Heart right ventricle (tissue), 16 donors: ENCODE data around the gene SRCAP. TPM values are rescaled to one million over a fixed set of nuclear protein-coding genes. Genes with fewer than 3 reads are reported as not detected.
"Not testable (repeated sequence)": the region's sequence is repeated elsewhere in the genome, so short reads cannot be mapped to it uniquely, and the experiment has no call there.

Experiments
- ATAC-seq, 8 donors: fragments of 200-7000 bp; cut with Tn5 transposase; one replicate each; pipeline ENCODE4 v1.9.1; 2020; ENCODE audit warnings: mild to moderate bottlenecking in 8 of 8, moderate library complexity in 8 of 8, moderate number of reproducible peaks in 1 of 8
- DNase-seq, 2 donors: peaks; one replicate each; pipeline ENCODE4 v3.0.0-alpha.2; 2020
- H3K27ac ChIP-seq, 10 donors: fragments of 200-600 bp; sonication (generic) in 2 of 10; one replicate each; pipeline versions ENCODE4 v1.5.0 to v1.8.0; 2020 to 2022; ENCODE audit warnings: mild to moderate bottlenecking in 3 of 10
- H3K27me3 ChIP-seq, 7 donors: fragments of 200-600 bp; one replicate each; pipeline ENCODE4 v1.8.0; 2021 to 2022; ENCODE audit warnings: mild to moderate bottlenecking in 2 of 7
- H3K36me3 ChIP-seq, 9 donors: fragments of 200-600 bp; sonication (generic) in 1 of 9; one replicate each; pipeline versions ENCODE4 v1.5.0 to v1.8.0; 2020 to 2022; ENCODE audit warnings: mild to moderate bottlenecking in 2 of 9
- H3K4me1 ChIP-seq, 9 donors: fragments of 200-600 bp; sonication (generic) in 1 of 9; one replicate each; pipeline versions ENCODE4 v1.5.0 to v1.8.0; 2020 to 2022; ENCODE audit warnings: mild to moderate bottlenecking in 4 of 9
- H3K4me3 ChIP-seq, 10 donors: fragments of 200-600 bp; sonication (generic) in 2 of 10; one replicate each; pipeline versions ENCODE4 v1.5.0 to v1.8.0; 2020 to 2022; ENCODE audit warnings: mild to moderate bottlenecking in 7 of 10, moderate library complexity in 2 of 10
- H3K9me3 ChIP-seq, 11 donors: fragments of 200-600 bp in 10 of 11; sonication (generic) in 2 of 11; one replicate each; pipeline versions ENCODE4 v1.5.0 to v1.8.0; 2013 to 2022; ENCODE audit warnings: mild to moderate bottlenecking in 2 of 11, control low read depth in 1 of 11, moderate library complexity in 1 of 11
- WGBS, 2 donors: extraction: QIAGEN DNeasy Blood & Tissue Kit; methylation state at CpG; one replicate each; pipeline ENCODE4 v1.1.7; 2013; ENCODE audit warnings: inconsistent platforms in 1 of 2; 5-methylcytosine and 5-hydroxymethylcytosine counted together
- intact Hi-C, 10 donors: fragments of 100-400 bp; cut with DNase I; formaldehyde crosslinking; loops; one replicate each; pipeline versions ENCODE4 v1.11.1 to v1.14.2; 2022
- polyA plus RNA-seq, 2 donors: library from polyadenylated mRNA; stranded (reverse); fragments of 200-250 nt; gene quantifications; one replicate each; pipeline ENCODE4 v1.2.3, GENCODE V29; 2013
- total RNA-seq, 10 donors: library from RNA; stranded (reverse); fragmentation: NEBNext Ultra II Directional in 3 of 10; extraction: Animal tissue kit (Norgen Biotek cat#: 25700) in 3 of 10; gene quantifications; one replicate each; pipeline versions ENCODE4 v1.2.1 to v1.2.4, GENCODE V29; 2021 to 2023
- TF ChIP-seq, protein P1 (sequence below), 9 donors: fragments of 200-600 bp; sonication (generic) in 2 of 9; IDR thresholded peaks; one replicate each; pipeline versions ENCODE4 v1.5.0 to v1.8.0; 2021 to 2022; ENCODE audit warnings: antibody characterized with exemption in 9 of 9, mild to moderate bottlenecking in 5 of 9, moderate library complexity in 1 of 9
- donor health status: Arrhythmogenic right ventricular cardiomyopathy.
- donor health status: ischemic (EF 13 %, LVEDD 7.1; RV severe dilation, severe dysfunction).
- donor health status: healthy with polysubstance abuse.
- donor health status: DM: no; HTN: yes; CAD: no.
- donor health status: DM: no; HTN: no; CAD: no.
- donor health status: ischemic (EF 25% LVEDD 6.9; RV normal size, moderate dysfunction).
- donor health status: ischemic (EF 25% LVEDD 5.7; RV mildly dilated, moderate dysfunction).
- donor health status: healthy.
- donor health status: DM: yes; HTN: yes; CAD: no.
- donor health status: Ischemic cardiomyopathy.
- donor health status: ischemic (EF 35%, LVEDD 5.7; RV mildly dilated, moderate dysfunction).
- donor health status: nonischemic (EF 11% LVEDD 7.7; RV severe dilation, severe dysfunction).
- donor health status: DM: yes; HTN: yes; CAD: no.
- donor health status: PGD.
- donor health status: ischemic (EF 29% LVEDD 5.4; RV normal size, mild dysfunction).
- donor health status: nonischemic (EF 23%, LVEDD 6.1; RV moderate dilation, normal function).

The SRCAP gene
- total and polyA plus RNA-seq, 12 donors: 2.6 to 60.6 (median 45.4) TPM

DNA sequence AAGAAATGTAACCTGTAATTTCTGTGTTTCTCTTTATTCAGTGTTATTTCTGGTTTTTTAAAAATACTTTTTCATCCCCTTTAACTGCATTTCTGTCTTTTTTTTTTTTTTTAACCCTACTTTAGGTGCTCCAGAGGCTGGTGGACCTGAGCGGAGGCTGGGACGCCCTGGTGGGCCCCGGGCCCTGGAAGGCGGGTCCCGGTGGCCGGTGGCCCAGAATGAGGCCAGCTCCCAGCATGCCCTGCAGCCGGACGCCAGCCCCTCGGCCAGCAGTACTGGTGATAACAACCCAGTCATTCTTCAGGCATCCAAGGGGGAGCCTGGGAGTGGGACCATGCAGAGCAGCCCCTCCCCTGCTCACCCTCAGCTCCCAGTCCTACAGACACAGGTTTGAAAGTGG lies 1.5 kb downstream of the SRCAP start:
- Histone ChIP-seq H3K4me1 (peaks cover 0 to 36% (median 31%) of the 10 kb centered on the region in 9 donors), H3K27me3 (no peaks in the 10 kb centered on the region), H3K27ac (peak overlapping the region in 8 of 10 donors; percentile 7 to 100 (median 51)), H3K4me3 (peak overlapping the region in 5 of 10 donors; percentile 3 to 100 (median 88)), H3K36me3 (peaks cover 5 to 58% (median 47%) of the 10 kb centered on the region in 9 donors), H3K9me3 (no peaks in the 10 kb centered on the region)
- ATAC-seq (peak in 4 of 8 donors; percentile 1 to 47 (median 10)), DNase-seq (peak; percentile 47 to 57)
- WGBS, 2 donors: 33 to 39% methylated on average over 9 of the region's 9 CpGs
- TF ChIP-seq, protein P1, sequence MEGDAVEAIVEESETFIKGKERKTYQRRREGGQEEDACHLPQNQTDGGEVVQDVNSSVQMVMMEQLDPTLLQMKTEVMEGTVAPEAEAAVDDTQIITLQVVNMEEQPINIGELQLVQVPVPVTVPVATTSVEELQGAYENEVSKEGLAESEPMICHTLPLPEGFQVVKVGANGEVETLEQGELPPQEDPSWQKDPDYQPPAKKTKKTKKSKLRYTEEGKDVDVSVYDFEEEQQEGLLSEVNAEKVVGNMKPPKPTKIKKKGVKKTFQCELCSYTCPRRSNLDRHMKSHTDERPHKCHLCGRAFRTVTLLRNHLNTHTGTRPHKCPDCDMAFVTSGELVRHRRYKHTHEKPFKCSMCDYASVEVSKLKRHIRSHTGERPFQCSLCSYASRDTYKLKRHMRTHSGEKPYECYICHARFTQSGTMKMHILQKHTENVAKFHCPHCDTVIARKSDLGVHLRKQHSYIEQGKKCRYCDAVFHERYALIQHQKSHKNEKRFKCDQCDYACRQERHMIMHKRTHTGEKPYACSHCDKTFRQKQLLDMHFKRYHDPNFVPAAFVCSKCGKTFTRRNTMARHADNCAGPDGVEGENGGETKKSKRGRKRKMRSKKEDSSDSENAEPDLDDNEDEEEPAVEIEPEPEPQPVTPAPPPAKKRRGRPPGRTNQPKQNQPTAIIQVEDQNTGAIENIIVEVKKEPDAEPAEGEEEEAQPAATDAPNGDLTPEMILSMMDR (IDR thresholded peaks at IDR 0.05): no peak
- intact Hi-C loops: loop anchor here in 2 of 10 donors (5.0 to 10.0 kb wide), 2 partner anchors 42 to 64 kb away; partner anchors contain the start of genes CFAP119 (in 1 of the 2) and RNF40 (in 1 of the 2)

DNA sequence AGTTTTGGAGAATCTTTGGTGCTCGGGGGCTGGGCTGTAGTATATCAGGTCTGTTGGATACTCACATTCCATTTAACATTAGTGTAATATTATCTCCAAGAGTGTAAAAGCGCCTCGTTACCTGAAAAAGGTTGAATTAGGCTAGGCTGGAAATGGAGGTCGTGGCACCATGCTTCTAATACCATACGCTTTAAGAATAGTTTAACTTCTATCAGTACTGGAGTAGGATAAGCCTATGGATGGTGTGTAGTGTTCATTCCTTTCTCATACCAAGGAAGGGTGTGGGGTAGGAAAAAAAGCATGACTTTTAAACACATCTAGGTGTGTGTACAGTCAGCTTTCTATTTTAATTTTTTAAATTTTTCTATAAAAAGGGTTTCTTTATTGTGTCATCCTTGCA lies 2.0 kb downstream of the SRCAP start:
- WGBS, 2 donors: 62 to 72% methylated on average over 5 of the region's 5 CpGs
- H3K9me3 ChIP-seq: no peaks in the 10 kb centered on the region
- H3K4me3 ChIP-seq: peak overlapping the region in 2 of 10 donors; percentile 13 to 96
- no peak for DNase-seq
- TF ChIP-seq, protein P1 (IDR thresholded peaks at IDR 0.05): no peak
- peak overlapping the region in 7 of 10 donors; percentile 7 to 100 (median 49) for H3K27ac ChIP-seq
- peaks cover 5 to 63% (median 51%) of the 10 kb centered on the region in 9 donors for H3K36me3 ChIP-seq
- ATAC-seq: no peak
- no peaks in the 10 kb centered on the region for H3K27me3 ChIP-seq
- intact Hi-C loops: loop anchor here in 2 of 10 donors (5.0 to 10.0 kb wide), 2 partner anchors 41 to 64 kb away; partner anchors contain the start of genes CFAP119 (in 1 of the 2) and RNF40 (in 1 of the 2)
- H3K4me1 ChIP-seq: peaks cover 0 to 36% (median 31%) of the 10 kb centered on the region in 9 donors

DNA sequence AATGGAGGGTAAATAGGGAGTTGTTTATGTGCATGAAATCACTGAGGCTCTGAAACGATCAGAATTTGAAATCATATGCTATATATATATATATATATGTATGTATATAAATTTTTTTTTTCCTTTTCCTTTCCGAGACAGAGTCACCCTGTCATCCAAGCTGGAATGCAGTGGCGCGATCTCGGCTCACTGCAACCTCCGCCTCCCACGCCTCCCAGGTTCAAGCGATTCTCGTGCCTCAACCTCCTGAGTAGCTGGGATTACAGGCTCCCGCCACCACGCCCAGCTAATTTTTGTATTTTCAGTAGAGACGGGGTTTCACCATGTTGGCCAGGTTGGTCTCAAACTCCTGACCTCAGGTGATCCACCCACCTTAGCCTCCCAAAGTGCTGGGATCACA lies 4.1 kb downstream of the SRCAP start:
- DNase-seq, ATAC-seq, H3K27me3 ChIP-seq, H3K27ac ChIP-seq, H3K9me3 ChIP-seq, H3K4me3 ChIP-seq: not testable (repeated sequence)
- intact Hi-C loops: loop anchor here in 2 of 10 donors (5.0 to 10.0 kb wide), 2 partner anchors 39 to 62 kb away; partner anchors contain the start of genes CFAP119 (in 1 of the 2) and RNF40 (in 1 of the 2)
- 88 to 94% methylated on average over 12 of the region's 12 CpGs for WGBS, 2 donors
- Histone ChIP-seq H3K4me1 (peaks cover 0 to 30% (median 24%) of the 10 kb centered on the region in 9 donors), H3K36me3 (peaks cover 5 to 84% (median 71%) of the 10 kb centered on the region in 9 donors)

DNA sequence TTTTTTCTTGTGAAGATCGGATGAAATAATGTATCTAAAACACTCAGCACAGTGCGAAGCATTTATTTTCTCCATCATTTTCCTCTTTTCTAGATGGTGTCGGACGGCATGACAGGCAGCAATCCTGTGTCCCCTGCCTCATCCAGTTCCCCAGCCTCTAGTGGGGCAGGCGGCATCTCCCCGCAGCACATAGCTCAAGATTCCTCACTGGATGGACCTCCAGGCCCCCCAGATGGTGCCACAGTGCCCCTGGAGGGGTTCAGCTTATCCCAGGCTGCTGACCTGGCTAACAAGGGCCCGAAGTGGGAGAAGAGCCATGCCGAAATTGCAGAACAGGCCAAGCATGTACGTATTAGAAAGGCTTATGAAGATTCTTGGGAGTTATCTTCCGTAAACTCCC lies 5.0 kb downstream of the SRCAP start:
- H3K27ac ChIP-seq: no peak overlapping the region
- DNase-seq: no peak
- no peaks in the 10 kb centered on the region for H3K9me3 ChIP-seq
- intact Hi-C loops: loop anchor here in 2 of 10 donors (5.0 to 10.0 kb wide), 2 partner anchors 38 to 61 kb away; partner anchors contain the start of genes CFAP119 (in 1 of the 2) and RNF40 (in 1 of the 2)
- no peak overlapping the region for H3K4me3 ChIP-seq
- peaks cover 5 to 93% (median 80%) of the 10 kb centered on the region in 9 donors for H3K36me3 ChIP-seq
- WGBS, 2 donors: 92 to 93% methylated on average over 10 of the region's 10 CpGs
- TF ChIP-seq, protein P1 (IDR thresholded peaks at IDR 0.05): no peak
- no peaks in the 10 kb centered on the region for H3K27me3 ChIP-seq
- peaks cover 0 to 30% (median 24%) of the 10 kb centered on the region in 9 donors for H3K4me1 ChIP-seq
- ATAC-seq: no peak

DNA sequence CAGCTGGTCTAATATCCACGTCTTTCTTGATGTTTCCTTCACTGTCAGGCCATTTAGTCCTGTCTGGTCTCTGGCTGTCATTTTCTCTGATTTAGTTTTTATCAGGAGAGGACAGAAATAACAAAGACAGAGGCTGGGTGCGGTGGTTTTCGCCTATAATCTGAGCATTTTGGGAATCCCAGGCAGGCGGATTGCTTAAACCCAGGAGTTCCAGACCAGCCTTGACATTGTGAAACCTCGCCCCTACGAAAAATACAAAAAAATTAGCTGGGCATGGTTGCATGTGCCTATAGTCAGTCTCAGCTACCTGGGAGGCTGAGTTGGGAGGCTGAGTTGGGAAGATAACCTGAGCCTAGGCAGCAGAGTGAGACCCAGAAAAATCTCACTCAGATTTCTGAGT lies 7.1 kb downstream of the SRCAP start:
- H3K4me1 ChIP-seq: peaks cover 0 to 11% (median 5%) of the 10 kb centered on the region in 9 donors
- no peaks in the 10 kb centered on the region for H3K9me3 ChIP-seq
- no peak for DNase-seq
- ATAC-seq: no peak
- H3K36me3 ChIP-seq: peaks cover 14 to 99% (median 96%) of the 10 kb centered on the region in 9 donors
- no peak overlapping the region for H3K4me3 ChIP-seq
- 90 to 91% methylated on average over 6 of the region's 6 CpGs for WGBS, 2 donors
- H3K27ac ChIP-seq: no peak overlapping the region
- TF ChIP-seq, protein P1 (IDR thresholded peaks at IDR 0.05): no peak
- intact Hi-C loops: loop anchor here in 1 of 10 donors (10.0 kb wide), 1 partner anchor 59 kb away; the partner anchor contains the start of genes CFAP119 and RNF40
- no peaks in the 10 kb centered on the region for H3K27me3 ChIP-seq
